MM.1S (cell line): Measurements from ENCODE around the gene IPO11.
"Not testable (repeated sequence)": the region's sequence is repeated elsewhere in the genome, so short reads cannot be mapped to it uniquely, and the experiment has no call there.

ENCODE experiments used
- DNase-seq: peaks from one replicate; pipeline ENCODE4 v3.0.0-alpha.2; 2015
- H2AFZ ChIP-seq: fragments of 300-600 bp; sonication (generic); 2 replicates; pipeline ENCODE4 v1.6.0; 2016; ENCODE audit warnings: antibody characterized with exemption, low read length
- H3F3A ChIP-seq: fragments of 300-600 bp; sonication (generic); 2 replicates; pipeline ENCODE4 v1.6.1; 2016; ENCODE audit warnings: mild to moderate bottlenecking, antibody characterized with exemption, low read length, moderate library complexity, mixed read lengths; ENCODE audit not compliant: insufficient read depth
- H3K27ac ChIP-seq: fragments of 300-600 bp; sonication (generic); 2 replicates; pipeline ENCODE4 v1.5.1; 2016; ENCODE audit warnings: mild to moderate bottlenecking, low read length
- H3K27me3 ChIP-seq: fragments of 300-600 bp; sonication (generic); replicated peaks from 2 replicates; pipeline ENCODE4 v1.6.0; 2016; ENCODE audit warnings: low read length; ENCODE audit not compliant: insufficient read depth
- H3K36me3 ChIP-seq: fragments of 300-600 bp; sonication (generic); replicated peaks from 2 replicates; pipeline ENCODE4 v1.6.1; 2016; ENCODE audit warnings: mild to moderate bottlenecking, low read length, mixed read lengths; ENCODE audit not compliant: insufficient read depth
- H3K4me1 ChIP-seq: fragments of 300-600 bp; sonication (generic); 2 replicates; pipeline ENCODE4 v1.6.1; 2016; ENCODE audit warnings: low read length, mixed read lengths
- H3K4me2 ChIP-seq: fragments of 300-600 bp; sonication (generic); 2 replicates; pipeline ENCODE4 v1.6.0; 2016; ENCODE audit warnings: low read depth, low read length
- H3K4me3 ChIP-seq: fragments of 300-600 bp; sonication (generic); 2 replicates; pipeline ENCODE4 v1.5.1; 2016; ENCODE audit warnings: low read length, mixed read lengths
- H3K79me2 ChIP-seq: fragments of 300-600 bp; sonication (generic); 2 replicates; pipeline ENCODE4 v1.6.1; 2016; ENCODE audit warnings: mixed run types, low read length, mixed read lengths
- H3K9ac ChIP-seq: fragments of 300-600 bp; sonication (generic); 2 replicates; pipeline ENCODE4 v1.6.1; 2016; ENCODE audit warnings: low read length, mixed read lengths
- H3K9me2 ChIP-seq: fragments of 300-600 bp; sonication (generic); replicated peaks from 2 replicates; pipeline ENCODE4 v1.6.1; 2016; ENCODE audit warnings: mild to moderate bottlenecking, low read length, mixed read lengths; ENCODE audit not compliant: insufficient read depth
- H3K9me3 ChIP-seq: fragments of 300-600 bp; sonication (generic); replicated peaks from 2 replicates; pipeline ENCODE4 v1.6.1; 2016; ENCODE audit warnings: mild to moderate bottlenecking, low read length, mixed read lengths; ENCODE audit not compliant: insufficient read depth
- H4K20me1 ChIP-seq: fragments of 300-600 bp; sonication (generic); 2 replicates; pipeline ENCODE4 v1.6.1; 2016; ENCODE audit warnings: mild to moderate bottlenecking, low read length, moderate library complexity, mixed read lengths; ENCODE audit not compliant: insufficient read depth
- CTCF ChIP-seq: fragments of 300-600 bp; sonication (generic); IDR thresholded peaks from 2 replicates; pipeline ENCODE4 v1.5.1; 2016; ENCODE audit warnings: antibody characterized with exemption, low read length, mixed read lengths
- EZH2 ChIP-seq: fragments of 300-600 bp; sonication (generic); optimal IDR thresholded peaks from 2 replicates; pipeline ENCODE3; 2017; ENCODE audit warnings: low read depth, mild to moderate bottlenecking, antibody characterized with exemption, low read length, mixed read lengths
- EZH2phosphoT487 ChIP-seq: fragments of 300-600 bp; sonication (generic); IDR thresholded peaks from 2 replicates; pipeline ENCODE4 v1.6.1; 2018; ENCODE audit warnings: antibody characterized with exemption, low read length

IPO11 gene

GRCh38 chr5:62504129-62504528 is 91.6 kb downstream of the IPO11 start:
- Histone ChIP-seq H3K36me3 (no peaks in the 10 kb centered on the region; the same call in 1 of the 2 replicates), H3K4me3 (no peak overlapping the region), H3K9me2 (no peaks in the 10 kb centered on the region), H3K9me3 (no peaks in the 10 kb centered on the region), H3K79me2 (no peaks in the 10 kb centered on the region), H2AFZ (no peak overlapping the region), H3K27me3 (no peaks in the 10 kb centered on the region), H3K4me2 (no peak overlapping the region), H4K20me1 (no peaks in the 10 kb centered on the region), H3K9ac (no peak overlapping the region), H3F3A (no peaks in the 10 kb centered on the region), H3K4me1 (no peaks in the 10 kb centered on the region), H3K27ac (no peak overlapping the region)
- no peak for DNase-seq
- TF ChIP-seq CTCF (no peak), EZH2phosphoT487 (no peak), EZH2 (no peak)

GRCh38 chr5:62506659-62507460 is 94.3 kb downstream of the IPO11 start:
- TF ChIP-seq EZH2 (no peak), EZH2phosphoT487 (no peak), CTCF (no peak)

GRCh38 chr5:62508760-62509159 is 96.2 kb downstream of the IPO11 start:
- not testable (repeated sequence) for H3K9me2 ChIP-seq, H3K4me1 ChIP-seq, H3K27ac ChIP-seq, DNase-seq, H2AFZ ChIP-seq, H3K4me2 ChIP-seq, H4K20me1 ChIP-seq, H3K4me3 ChIP-seq, H3K79me2 ChIP-seq, H3K36me3 ChIP-seq, H3F3A ChIP-seq, H3K9me3 ChIP-seq, H3K9ac ChIP-seq, H3K27me3 ChIP-seq

More at GRCh38 chr5:62506659-62507460, 94.3 kb downstream of the IPO11 start:
- Histone ChIP-seq H3K27ac (no peak overlapping the region), H3K4me3 (no peak overlapping the region), H3K79me2 (no peaks in the 10 kb centered on the region), H3K4me2 (no peak overlapping the region), H3K4me1 (no peaks in the 10 kb centered on the region), H2AFZ (no peak overlapping the region), H3K9me2 (no peaks in the 10 kb centered on the region), H4K20me1 (no peaks in the 10 kb centered on the region), H3K9ac (no peak overlapping the region), H3K27me3 (no peaks in the 10 kb centered on the region), H3K9me3 (no peaks in the 10 kb centered on the region), H3F3A (no peaks in the 10 kb centered on the region), H3K36me3 (no peaks in the 10 kb centered on the region; the same call in none of the 2 replicates)
- DNase-seq: no peak

- Histone ChIP-seq H3K9ac (no peak overlapping the region), H3K4me3 (no peak overlapping the region), H3K36me3 (no peaks in the 10 kb centered on the region; the same call in none of the 2 replicates), H2AFZ (no peak overlapping the region), H3K9me3 (no peaks in the 10 kb centered on the region), H3K4me1 (no peaks in the 10 kb centered on the region), H3K4me2 (no peak overlapping the region), H3K27me3 (no peaks in the 10 kb centered on the region), H3F3A (no peaks in the 10 kb centered on the region), H3K9me2 (no peaks in the 10 kb centered on the region), H4K20me1 (no peaks in the 10 kb centered on the region), H3K27ac (no peak overlapping the region), H3K79me2 (no peaks in the 10 kb centered on the region)
- TF ChIP-seq EZH2 (no peak), CTCF (no peak), EZH2phosphoT487 (no peak)
- DNase-seq: no peak
Measured at GRCh38 chr5:62509806-62510205, 97.2 kb downstream of the IPO11 start.

GRCh38 chr5:62513085-62513484 is 100.5 kb downstream of the IPO11 start:
- H3K27ac ChIP-seq, H4K20me1 ChIP-seq, DNase-seq, H3F3A ChIP-seq, H3K9me2 ChIP-seq, H3K4me3 ChIP-seq, H3K36me3 ChIP-seq, H3K79me2 ChIP-seq, H2AFZ ChIP-seq, H3K9ac ChIP-seq, H3K4me2 ChIP-seq, H3K27me3 ChIP-seq, H3K4me1 ChIP-seq, H3K9me3 ChIP-seq: not testable (repeated sequence)
